Neural cell (in vitro differentiated cells): Measurements from ENCODE around the gene LSAMP. TPM values are rescaled to one million over a fixed set of nuclear protein-coding genes. Genes with fewer than 3 reads are reported as not detected.

Experiments
- H2AFZ ChIP-seq: fragments of 200-600, 300-800 bp; sonication (generic), shearing (Covaris generic); 2 replicates; pipeline ENCODE4 v1.6.0; 2014; ENCODE audit warnings: low read depth, mild to moderate bottlenecking, antibody characterized with exemption, low read length, moderate library complexity
- H3F3A ChIP-seq: fragments of 200-600 bp; shearing (Covaris generic); 2 replicates; pipeline ENCODE4 v1.6.1; 2016; ENCODE audit warnings: mild to moderate bottlenecking, moderate library complexity, mixed read lengths, antibody characterized with exemption, low read length; ENCODE audit not compliant: insufficient read depth, poor library complexity, severe bottlenecking
- H3K27ac ChIP-seq: fragments of 200-600, 300-800 bp; sonication (generic), shearing (Covaris generic); 2 replicates; pipeline ENCODE4 v1.5.1; 2014; ENCODE audit warnings: mild to moderate bottlenecking, low read length, moderate library complexity
- H3K27me3 ChIP-seq: fragments of 300-800, 200-600 bp; sonication (generic), shearing (Covaris generic); 2 replicates; pipeline ENCODE4 v1.6.0; 2014; ENCODE audit warnings: mild to moderate bottlenecking, low read depth, low read length, moderate library complexity; ENCODE audit not compliant: insufficient read depth
- H3K36me3 ChIP-seq: fragments of 300-800, 200-600 bp; sonication (generic), shearing (Covaris generic); 2 replicates; pipeline ENCODE4 v1.5.1; 2014; ENCODE audit warnings: mild to moderate bottlenecking, antibody characterized with exemption, low read length, moderate library complexity; ENCODE audit not compliant: insufficient read depth
- H3K4me2 ChIP-seq: fragments of 300-800, 200-600 bp; sonication (generic), shearing (Covaris generic); 2 replicates; pipeline ENCODE4 v1.6.0; 2014; ENCODE audit warnings: mild to moderate bottlenecking, low read length
- H3K4me3 ChIP-seq: fragments of 300-800, 200-600 bp; sonication (generic), shearing (Covaris generic); 2 replicates; pipeline ENCODE4 v1.5.1; 2014; ENCODE audit warnings: mild to moderate bottlenecking, low read length, moderate library complexity
- H3K79me2 ChIP-seq: fragments of 200-600 bp; shearing (Covaris generic); replicated peaks from 2 replicates; pipeline ENCODE4 v1.6.0; 2014; ENCODE audit warnings: mild to moderate bottlenecking, low read length, moderate library complexity; ENCODE audit not compliant: insufficient read depth
- H3K9ac ChIP-seq: fragments of 300-800, 200-600 bp; sonication (generic), shearing (Covaris generic); 2 replicates; pipeline ENCODE4 v1.6.1; 2016; ENCODE audit warnings: mild to moderate bottlenecking, low read length, mixed read lengths
- H3K9me2 ChIP-seq: fragments of 200-600 bp; shearing (Covaris generic); 2 replicates; pipeline ENCODE4 v1.6.1; 2016; ENCODE audit warnings: mild to moderate bottlenecking, low read length, mixed read lengths; ENCODE audit not compliant: insufficient read depth
- H3K9me3 ChIP-seq: fragments of 200-600, 300-800 bp; sonication (generic), shearing (Covaris generic); 2 replicates; pipeline ENCODE4 v1.6.1; 2016; ENCODE audit warnings: mild to moderate bottlenecking, mixed run types, low read length, moderate library complexity, mixed read lengths
- H4K20me1 ChIP-seq: fragments of 200-600 bp; shearing (Covaris generic); 2 replicates; pipeline ENCODE4 v1.6.1; 2016; ENCODE audit warnings: mild to moderate bottlenecking, mixed run types; ENCODE audit not compliant: insufficient read depth
- EP300 ChIP-seq: fragments of 450-650 bp; conservative IDR thresholded peaks from 2 replicates; pipeline ENCODE4 v1.6.1; 2014; ENCODE audit warnings: antibody characterized with exemption, mild to moderate bottlenecking, moderate library complexity; ENCODE audit not compliant: poor library complexity, severe bottlenecking
- EZH2 ChIP-seq: fragments of 200-600, 300-800 bp; shearing (Covaris generic), sonication (generic); IDR thresholded peaks from 2 replicates; pipeline ENCODE4 v1.6.1; 2014; ENCODE audit warnings: antibody characterized with exemption, low read length, borderline replicate concordance, mild to moderate bottlenecking; ENCODE audit not compliant: insufficient read depth, poor library complexity, severe bottlenecking
- MXI1 ChIP-seq: fragments of 450-650 bp; conservative IDR thresholded peaks from 2 replicates; pipeline ENCODE4 v1.6.1; 2014; ENCODE audit warnings: antibody characterized with exemption, mild to moderate bottlenecking; ENCODE audit not compliant: poor library complexity, severe bottlenecking
- POLR2AphosphoS5 ChIP-seq: IDR thresholded peaks from 2 replicates; pipeline ENCODE4 v1.6.1; 2012
- RAD21 ChIP-seq: fragments of 450-650 bp; conservative IDR thresholded peaks from 2 replicates; pipeline ENCODE4 v1.6.1; 2014; ENCODE audit warnings: antibody characterized with exemption, mild to moderate bottlenecking, moderate library complexity
- SMC3 ChIP-seq: fragments of 450-650 bp; conservative IDR thresholded peaks from 2 replicates; pipeline ENCODE4 v1.6.1; 2014; ENCODE audit warnings: antibody characterized with exemption, mild to moderate bottlenecking, moderate library complexity; ENCODE audit not compliant: poor library complexity
- TAF1 ChIP-seq: IDR thresholded peaks from 2 replicates; pipeline ENCODE4 v1.6.1; 2012; ENCODE audit warnings: low read depth
- polyA plus RNA-seq: library from polyadenylated mRNA; depleted of rRNA; stranded (reverse); fragments of >200 nt; gene quantifications from 2 replicates; pipeline ENCODE4 v1.2.3, GENCODE V29; 2014
- TF ChIP-seq, protein P1 (sequence below): fragments of 450-650 bp; IDR thresholded peaks from 2 replicates; pipeline ENCODE4 v1.5.1; 2014; ENCODE audit warnings: antibody characterized with exemption, mild to moderate bottlenecking, moderate library complexity; ENCODE audit not compliant: poor library complexity, severe bottlenecking
- TF ChIP-seq, protein P2 (sequence below): IDR thresholded peaks from 2 replicates; pipeline ENCODE4 v1.6.1; 2012; ENCODE audit warnings: borderline replicate concordance

LSAMP gene
- polyA plus RNA-seq, 1 donor from 2014 or later: 93.6 TPM

DNA sequence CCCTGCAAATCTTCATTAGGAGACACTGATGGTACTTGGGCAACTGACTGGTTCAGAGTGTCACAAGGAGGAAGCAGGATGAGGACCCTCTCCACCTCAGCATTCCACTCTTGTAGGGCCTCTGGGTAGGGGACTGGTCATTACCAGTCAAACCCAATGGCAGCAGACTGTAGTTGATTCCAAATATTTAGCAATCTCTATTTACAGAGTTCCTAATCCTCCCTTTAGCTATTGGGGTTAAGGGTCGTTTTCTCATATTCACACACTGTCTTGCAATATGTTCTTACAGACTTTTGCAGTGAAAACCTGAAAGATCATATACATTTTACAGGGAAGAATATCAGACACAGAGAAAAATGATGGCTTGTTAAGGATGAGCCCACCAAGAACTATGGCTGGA, 424.3 kb downstream of the LSAMP start:
- Histone ChIP-seq H3K79me2 (no peaks in the 10 kb centered on the region), H4K20me1 (no peaks in the 10 kb centered on the region), H3K36me3 (no peaks in the 10 kb centered on the region), H3K9ac (no peak overlapping the region), H2AFZ (no peak overlapping the region), H3K9me2 (no peaks in the 10 kb centered on the region), H3K9me3 (no peaks in the 10 kb centered on the region), H3K27ac (no peak overlapping the region), H3F3A (no peaks in the 10 kb centered on the region), H3K4me3 (no peak overlapping the region), H3K27me3 (no peaks in the 10 kb centered on the region), H3K4me2 (no peak overlapping the region)
- TF ChIP-seq, protein P1, sequence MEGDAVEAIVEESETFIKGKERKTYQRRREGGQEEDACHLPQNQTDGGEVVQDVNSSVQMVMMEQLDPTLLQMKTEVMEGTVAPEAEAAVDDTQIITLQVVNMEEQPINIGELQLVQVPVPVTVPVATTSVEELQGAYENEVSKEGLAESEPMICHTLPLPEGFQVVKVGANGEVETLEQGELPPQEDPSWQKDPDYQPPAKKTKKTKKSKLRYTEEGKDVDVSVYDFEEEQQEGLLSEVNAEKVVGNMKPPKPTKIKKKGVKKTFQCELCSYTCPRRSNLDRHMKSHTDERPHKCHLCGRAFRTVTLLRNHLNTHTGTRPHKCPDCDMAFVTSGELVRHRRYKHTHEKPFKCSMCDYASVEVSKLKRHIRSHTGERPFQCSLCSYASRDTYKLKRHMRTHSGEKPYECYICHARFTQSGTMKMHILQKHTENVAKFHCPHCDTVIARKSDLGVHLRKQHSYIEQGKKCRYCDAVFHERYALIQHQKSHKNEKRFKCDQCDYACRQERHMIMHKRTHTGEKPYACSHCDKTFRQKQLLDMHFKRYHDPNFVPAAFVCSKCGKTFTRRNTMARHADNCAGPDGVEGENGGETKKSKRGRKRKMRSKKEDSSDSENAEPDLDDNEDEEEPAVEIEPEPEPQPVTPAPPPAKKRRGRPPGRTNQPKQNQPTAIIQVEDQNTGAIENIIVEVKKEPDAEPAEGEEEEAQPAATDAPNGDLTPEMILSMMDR: no peak
- no peak for TF ChIP-seq TAF1
- TF ChIP-seq POLR2AphosphoS5: no peak
- TF ChIP-seq EP300: no peak

DNA sequence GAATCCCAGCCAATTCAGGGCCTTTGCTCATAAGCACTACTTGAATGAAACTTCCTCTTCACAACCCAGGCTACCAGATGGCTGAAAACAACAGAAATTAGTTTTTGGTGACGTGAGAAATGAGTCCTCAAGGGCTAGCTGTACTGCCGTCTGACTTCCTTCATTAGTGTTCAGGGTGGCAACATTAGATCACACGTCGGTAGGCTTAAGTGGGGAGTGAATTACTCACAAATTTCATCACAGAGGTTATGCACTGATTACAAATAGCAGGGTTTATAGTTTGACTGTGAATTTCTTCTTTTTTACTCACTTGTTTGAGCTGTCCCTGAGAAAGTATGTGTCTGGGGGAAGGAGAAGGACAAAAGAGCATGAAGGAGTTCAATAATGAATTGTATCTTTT, 424.8 kb downstream of the LSAMP start:
- Histone ChIP-seq H3F3A (no peaks in the 10 kb centered on the region), H3K27me3 (no peaks in the 10 kb centered on the region), H3K9me3 (no peaks in the 10 kb centered on the region), H3K79me2 (no peaks in the 10 kb centered on the region), H3K9ac (no peak overlapping the region), H3K9me2 (no peaks in the 10 kb centered on the region), H2AFZ (no peak overlapping the region), H4K20me1 (no peaks in the 10 kb centered on the region), H3K27ac (no peak overlapping the region), H3K4me2 (no peak overlapping the region), H3K36me3 (no peaks in the 10 kb centered on the region), H3K4me3 (no peak overlapping the region)
- no peak for TF ChIP-seq EZH2
- TF ChIP-seq EP300: no peak
- TF ChIP-seq MXI1: no peak
- no peak for TF ChIP-seq RAD21
- no peak for TF ChIP-seq POLR2AphosphoS5
- TF ChIP-seq SMC3: no peak
- TF ChIP-seq, protein P1: no peak

DNA sequence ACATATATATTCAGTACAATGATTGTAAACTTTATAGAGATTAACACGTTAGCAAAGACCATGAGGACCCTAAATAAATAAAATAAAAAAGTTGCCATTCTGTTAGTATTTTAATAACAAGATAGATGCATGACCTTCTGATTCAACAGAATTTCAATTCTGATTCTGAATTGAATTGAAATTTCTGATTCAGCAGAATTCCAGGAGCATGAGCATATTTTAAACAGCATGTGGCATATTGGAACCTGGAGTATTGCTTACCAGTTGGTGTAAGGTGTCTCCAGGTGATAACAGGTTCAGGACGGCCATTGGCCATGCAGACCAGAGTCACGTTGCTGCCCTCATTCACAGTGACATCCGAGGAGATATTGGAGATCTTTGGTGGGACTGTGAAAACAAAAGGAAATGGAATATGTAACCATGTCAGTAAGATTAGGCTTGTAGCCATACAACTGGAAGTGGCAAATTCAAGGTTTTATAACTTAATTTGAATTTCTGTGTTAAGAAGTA, 426.0 kb downstream of the LSAMP start:
- TF ChIP-seq MXI1: no peak
- TF ChIP-seq, protein P1: no peak
- TF ChIP-seq POLR2AphosphoS5: no peak
- TF ChIP-seq RAD21: no peak
- TF ChIP-seq TAF1: no peak
- no peak for TF ChIP-seq EZH2
- TF ChIP-seq SMC3: no peak
- TF ChIP-seq, protein P2, sequence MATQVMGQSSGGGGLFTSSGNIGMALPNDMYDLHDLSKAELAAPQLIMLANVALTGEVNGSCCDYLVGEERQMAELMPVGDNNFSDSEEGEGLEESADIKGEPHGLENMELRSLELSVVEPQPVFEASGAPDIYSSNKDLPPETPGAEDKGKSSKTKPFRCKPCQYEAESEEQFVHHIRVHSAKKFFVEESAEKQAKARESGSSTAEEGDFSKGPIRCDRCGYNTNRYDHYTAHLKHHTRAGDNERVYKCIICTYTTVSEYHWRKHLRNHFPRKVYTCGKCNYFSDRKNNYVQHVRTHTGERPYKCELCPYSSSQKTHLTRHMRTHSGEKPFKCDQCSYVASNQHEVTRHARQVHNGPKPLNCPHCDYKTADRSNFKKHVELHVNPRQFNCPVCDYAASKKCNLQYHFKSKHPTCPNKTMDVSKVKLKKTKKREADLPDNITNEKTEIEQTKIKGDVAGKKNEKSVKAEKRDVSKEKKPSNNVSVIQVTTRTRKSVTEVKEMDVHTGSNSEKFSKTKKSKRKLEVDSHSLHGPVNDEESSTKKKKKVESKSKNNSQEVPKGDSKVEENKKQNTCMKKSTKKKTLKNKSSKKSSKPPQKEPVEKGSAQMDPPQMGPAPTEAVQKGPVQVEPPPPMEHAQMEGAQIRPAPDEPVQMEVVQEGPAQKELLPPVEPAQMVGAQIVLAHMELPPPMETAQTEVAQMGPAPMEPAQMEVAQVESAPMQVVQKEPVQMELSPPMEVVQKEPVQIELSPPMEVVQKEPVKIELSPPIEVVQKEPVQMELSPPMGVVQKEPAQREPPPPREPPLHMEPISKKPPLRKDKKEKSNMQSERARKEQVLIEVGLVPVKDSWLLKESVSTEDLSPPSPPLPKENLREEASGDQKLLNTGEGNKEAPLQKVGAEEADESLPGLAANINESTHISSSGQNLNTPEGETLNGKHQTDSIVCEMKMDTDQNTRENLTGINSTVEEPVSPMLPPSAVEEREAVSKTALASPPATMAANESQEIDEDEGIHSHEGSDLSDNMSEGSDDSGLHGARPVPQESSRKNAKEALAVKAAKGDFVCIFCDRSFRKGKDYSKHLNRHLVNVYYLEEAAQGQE: no peak
- TF ChIP-seq EP300: no peak
- Histone ChIP-seq H3K9ac (no peak overlapping the region), H3K4me3 (no peak overlapping the region), H3F3A (no peaks in the 10 kb centered on the region), H3K79me2 (no peaks in the 10 kb centered on the region), H3K27me3 (no peaks in the 10 kb centered on the region), H3K9me2 (no peaks in the 10 kb centered on the region), H3K4me2 (no peak overlapping the region), H3K36me3 (no peaks in the 10 kb centered on the region), H3K27ac (no peak overlapping the region), H3K9me3 (no peaks in the 10 kb centered on the region), H2AFZ (no peak overlapping the region), H4K20me1 (no peaks in the 10 kb centered on the region)
